ENCODE results near the gene ESYT1.

Gene ESYT1

DNA sequence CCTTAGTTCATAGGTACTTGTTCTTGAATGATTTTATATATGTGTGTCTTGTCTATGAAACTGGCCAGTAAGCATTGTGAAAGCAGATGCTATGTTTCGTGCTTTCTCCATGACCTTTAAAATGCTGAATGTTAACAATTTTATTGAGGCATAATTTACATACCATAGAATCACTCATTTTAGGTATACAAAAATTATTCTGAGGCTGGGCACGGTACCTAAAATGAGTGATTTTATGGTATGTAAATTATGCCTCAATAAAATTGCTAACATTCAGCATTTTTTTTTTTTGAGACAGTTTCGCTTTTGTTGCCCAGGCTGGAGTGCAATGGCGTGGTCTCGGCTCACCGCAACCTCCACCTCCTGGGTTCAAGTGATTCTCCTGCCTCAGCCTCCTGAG lies 6.8 kb downstream of the ESYT1 start:
- peaks cover 11% of the 10 kb centered on the region for H3K79me2 ChIP-seq (ENCODE audit: insufficient read depth, low read length)
- peaks cover 6% of the 10 kb centered on the region for H3K4me1 ChIP-seq (ENCODE audit: insufficient read depth, low read length)
- no peak overlapping the region for H3K27ac ChIP-seq (ENCODE audit: low read length)
- peaks cover 6% of the 10 kb centered on the region for H3K9me3 ChIP-seq (ENCODE audit: insufficient read depth, low read length, severe bottlenecking)
- no peak overlapping the region for H3K9ac ChIP-seq (ENCODE audit: low read depth, low read length)
- no peak overlapping the region for H3K4me3 ChIP-seq (ENCODE audit: low read depth in 1 of 2, low read length in 2 of 2)
- no peak overlapping the region for H3K4me2 ChIP-seq (ENCODE audit: insufficient read depth, low read length)
- H2AFZ ChIP-seq (ENCODE audit: low read depth, low read length), result no peak overlapping the region
- ATAC-seq (ENCODE audit: insufficient read depth, low read depth), result no peak
- no peaks in the 10 kb centered on the region for H4K20me1 ChIP-seq (ENCODE audit: insufficient read depth, low read length)
- DNase-seq, result no peak
- no peaks in the 10 kb centered on the region for H3K27me3 ChIP-seq (ENCODE audit: insufficient read depth, low read length, poor library complexity)
- peaks cover 76% of the 10 kb centered on the region for H3K36me3 ChIP-seq (ENCODE audit: insufficient read depth, low read length)
- no peak for TF ChIP-seq EZH2 (IDR thresholded peaks at IDR 0.05; ENCODE audit: borderline replicate concordance, low read depth, low read length, severe bottlenecking)
- TF ChIP-seq, protein P1, sequence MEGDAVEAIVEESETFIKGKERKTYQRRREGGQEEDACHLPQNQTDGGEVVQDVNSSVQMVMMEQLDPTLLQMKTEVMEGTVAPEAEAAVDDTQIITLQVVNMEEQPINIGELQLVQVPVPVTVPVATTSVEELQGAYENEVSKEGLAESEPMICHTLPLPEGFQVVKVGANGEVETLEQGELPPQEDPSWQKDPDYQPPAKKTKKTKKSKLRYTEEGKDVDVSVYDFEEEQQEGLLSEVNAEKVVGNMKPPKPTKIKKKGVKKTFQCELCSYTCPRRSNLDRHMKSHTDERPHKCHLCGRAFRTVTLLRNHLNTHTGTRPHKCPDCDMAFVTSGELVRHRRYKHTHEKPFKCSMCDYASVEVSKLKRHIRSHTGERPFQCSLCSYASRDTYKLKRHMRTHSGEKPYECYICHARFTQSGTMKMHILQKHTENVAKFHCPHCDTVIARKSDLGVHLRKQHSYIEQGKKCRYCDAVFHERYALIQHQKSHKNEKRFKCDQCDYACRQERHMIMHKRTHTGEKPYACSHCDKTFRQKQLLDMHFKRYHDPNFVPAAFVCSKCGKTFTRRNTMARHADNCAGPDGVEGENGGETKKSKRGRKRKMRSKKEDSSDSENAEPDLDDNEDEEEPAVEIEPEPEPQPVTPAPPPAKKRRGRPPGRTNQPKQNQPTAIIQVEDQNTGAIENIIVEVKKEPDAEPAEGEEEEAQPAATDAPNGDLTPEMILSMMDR (IDR thresholded peaks at IDR 0.05; ENCODE audit: borderline replicate concordance, extremely low read depth, low read length, poor library complexity, severe bottlenecking), result no peak

DNA sequence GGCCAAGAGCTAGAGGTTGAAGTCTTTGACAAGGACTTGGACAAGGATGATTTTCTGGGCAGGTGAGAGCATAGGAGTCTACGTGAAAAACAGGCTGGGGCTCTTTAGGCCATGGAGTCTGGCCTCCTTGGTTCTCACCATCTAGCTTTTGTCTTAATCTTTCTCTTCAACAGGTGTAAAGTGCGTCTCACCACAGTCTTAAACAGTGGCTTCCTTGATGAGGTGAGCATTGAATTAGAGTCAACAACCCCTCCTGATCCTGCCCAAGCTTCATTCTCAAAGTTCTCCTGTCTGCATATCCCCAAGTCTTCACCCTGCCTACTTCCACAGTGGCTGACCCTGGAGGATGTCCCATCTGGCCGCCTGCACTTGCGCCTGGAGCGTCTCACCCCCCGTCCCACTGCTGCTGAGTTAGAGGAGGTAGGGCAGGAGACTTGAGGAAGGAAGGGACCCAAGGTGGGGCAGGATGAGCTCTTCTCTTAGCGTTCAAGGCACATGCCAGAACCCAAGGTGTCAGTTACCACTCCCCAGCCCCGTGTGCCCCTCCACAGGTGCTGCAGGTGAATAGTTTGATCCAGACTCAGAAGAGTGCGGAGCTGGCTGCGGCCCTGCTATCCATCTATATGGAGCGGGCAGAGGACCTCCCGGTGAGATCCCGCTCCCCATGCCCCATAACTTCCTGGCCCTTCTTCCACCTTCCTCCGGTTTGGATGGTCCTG lies 9.9 kb downstream of the ESYT1 start:
- no peak overlapping the region for H3K9ac ChIP-seq (ENCODE audit: low read depth, low read length)
- no peaks in the 10 kb centered on the region for H4K20me1 ChIP-seq (ENCODE audit: insufficient read depth, low read length)
- H3K36me3 ChIP-seq (ENCODE audit: insufficient read depth, low read length), result peaks cover 73% of the 10 kb centered on the region
- H3K27ac ChIP-seq (ENCODE audit: low read length), result no peak overlapping the region
- H3K4me2 ChIP-seq (ENCODE audit: insufficient read depth, low read length), result no peak overlapping the region
- H2AFZ ChIP-seq (ENCODE audit: low read depth, low read length), result no peak overlapping the region
- H3K79me2 ChIP-seq (ENCODE audit: insufficient read depth, low read length), result no peaks in the 10 kb centered on the region
- TF ChIP-seq EZH2 (IDR thresholded peaks at IDR 0.05; ENCODE audit: borderline replicate concordance, low read depth, low read length, severe bottlenecking), result no peak
- TF ChIP-seq, protein P1 (IDR thresholded peaks at IDR 0.05; ENCODE audit: borderline replicate concordance, extremely low read depth, low read length, poor library complexity, severe bottlenecking), result no peak
- DNase-seq (no peak), ATAC-seq (ENCODE audit: insufficient read depth, low read depth) (no peak)
- no peak overlapping the region for H3K4me3 ChIP-seq (ENCODE audit: low read depth in 1 of 2, low read length in 2 of 2)
- no peaks in the 10 kb centered on the region for H3K9me3 ChIP-seq (ENCODE audit: insufficient read depth, low read length, severe bottlenecking)
- no peaks in the 10 kb centered on the region for H3K27me3 ChIP-seq (ENCODE audit: insufficient read depth, low read length, poor library complexity)
- no peaks in the 10 kb centered on the region; the same call in 1 of the 2 replicates for H3K4me1 ChIP-seq (ENCODE audit: insufficient read depth, low read length)

DNA sequence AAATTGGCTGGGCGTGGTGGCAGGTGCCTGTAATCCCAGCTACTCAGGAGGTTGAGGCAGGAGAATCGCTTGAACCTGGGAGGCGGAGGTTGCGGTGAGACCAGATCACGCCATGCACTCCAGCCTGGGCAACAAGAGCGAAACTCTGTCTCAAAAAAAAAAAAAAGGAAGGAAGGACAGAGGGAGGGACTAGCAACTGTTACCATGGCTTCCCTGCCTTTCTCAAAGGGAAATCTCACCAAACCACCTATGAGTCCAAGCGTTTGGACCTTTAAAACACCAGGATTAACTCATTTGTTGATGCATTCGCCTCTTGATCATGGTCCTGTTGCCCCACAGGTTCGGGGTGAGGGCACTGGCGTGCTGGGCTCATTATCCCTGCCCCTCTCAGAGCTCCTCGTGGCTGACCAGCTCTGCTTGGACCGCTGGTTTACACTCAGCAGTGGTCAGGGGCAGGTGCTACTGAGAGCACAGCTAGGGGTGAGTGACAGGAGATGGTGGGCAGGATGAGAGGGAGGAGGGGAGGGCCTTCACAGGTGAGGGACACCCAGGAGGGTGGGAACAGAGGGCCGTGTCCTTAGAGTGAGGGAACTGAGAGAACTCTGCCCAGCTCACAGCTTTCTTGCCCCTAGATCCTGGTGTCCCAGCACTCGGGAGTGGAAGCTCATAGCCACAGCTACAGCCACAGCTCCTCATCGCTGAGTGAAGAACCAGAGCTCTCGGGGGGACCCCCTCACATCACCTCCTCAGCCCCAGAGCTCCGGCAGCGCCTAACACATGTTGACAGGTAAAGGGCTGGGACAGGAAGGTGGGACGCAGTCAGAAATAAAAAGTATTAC lies 14.1 kb downstream of the ESYT1 start:
- TF ChIP-seq, protein P1 (IDR thresholded peaks at IDR 0.05; ENCODE audit: borderline replicate concordance, extremely low read depth, low read length, poor library complexity, severe bottlenecking), result no peak
- no peak for TF ChIP-seq EZH2 (IDR thresholded peaks at IDR 0.05; ENCODE audit: borderline replicate concordance, low read depth, low read length, severe bottlenecking)
- H3K4me2 ChIP-seq (ENCODE audit: insufficient read depth, low read length), result no peak overlapping the region
- H2AFZ ChIP-seq (ENCODE audit: low read depth, low read length), result no peak overlapping the region
- H4K20me1 ChIP-seq (ENCODE audit: insufficient read depth, low read length), result no peaks in the 10 kb centered on the region
- H3K4me3 ChIP-seq (ENCODE audit: low read depth in 1 of 2, low read length in 2 of 2), result no peak overlapping the region
- no peak; the same call in 2 of the 3 replicates for ATAC-seq (ENCODE audit: insufficient read depth, low read depth)
- H3K36me3 ChIP-seq (ENCODE audit: insufficient read depth, low read length), result peaks cover 72% of the 10 kb centered on the region
- H3K4me1 ChIP-seq (ENCODE audit: insufficient read depth, low read length), result no peaks in the 10 kb centered on the region; the same call in 1 of the 2 replicates
- no peaks in the 10 kb centered on the region for H3K79me2 ChIP-seq (ENCODE audit: insufficient read depth, low read length)
- no peak for DNase-seq
- no peak overlapping the region for H3K9ac ChIP-seq (ENCODE audit: low read depth, low read length)
- no peaks in the 10 kb centered on the region for H3K27me3 ChIP-seq (ENCODE audit: insufficient read depth, low read length, poor library complexity)
- H3K27ac ChIP-seq (ENCODE audit: low read length), result no peak overlapping the region
- H3K9me3 ChIP-seq (ENCODE audit: insufficient read depth, low read length, severe bottlenecking), result no peaks in the 10 kb centered on the region

Data from DND-41 (cell line).